Spleen (tissue), 7 donors: ENCODE results near the gene RAB11B.

Experiments used
- CTCF ChIP-seq, 11 experiments: fragments of 200-600 bp in 7 of 11; fragments of 450-650 bp in 4 of 11; sonication (generic) in 4 of 11; IDR thresholded peaks in 8 of 11; conservative IDR thresholded peaks in 3 of 11; 1 replicate in 7 of 11; 2 replicates in 4 of 11; pipeline versions ENCODE4 v1.4.0 to v1.8.0; 2016 to 2021; ENCODE audit warnings: antibody characterized with exemption in 11 of 11, inconsistent platforms in 4 of 11, mild to moderate bottlenecking in 1 of 11
- POLR2A ChIP-seq, 3 donors: fragments of 450-650 bp; IDR thresholded peaks; one replicate each; pipeline ENCODE4 v1.5.1; 2017; ENCODE audit warnings: antibody characterized with exemption in 3 of 3, mild to moderate bottlenecking in 1 of 3
- POLR2AphosphoS5 ChIP-seq, 3 donors: sonication (generic); formaldehyde crosslinking; IDR thresholded peaks; one replicate each; pipeline ENCODE4 v1.5.1; 2017; ENCODE audit warnings: antibody characterized with exemption in 3 of 3
- donor health status: DM: no; HTN: no; CAD: no; lungs with moderate emphysema.
- donor health status: DM: no; HTN: no; CAD: no.
- donor health status: DM: no; HTN: no; CAD: no.

GRCh38 chr19:8404391-8405151 lies 14.4 kb downstream of the RAB11B start:
- TF ChIP-seq CTCF (IDR thresholded peaks at IDR 0.05 in 8 of 11, conservative IDR thresholded peaks at IDR 0.05 in 3 of 11): no peak
- TF ChIP-seq POLR2A (IDR thresholded peaks at IDR 0.05): no peak
- TF ChIP-seq POLR2AphosphoS5 (IDR thresholded peaks at IDR 0.05): peak in 2 of 3 donors; percentile 22 to 45
